NAMALWA (cell line): Measurements from ENCODE around the gene PPP1R15A.
"Not testable (repeated sequence)": the region's sequence is repeated elsewhere in the genome, so short reads cannot be mapped to it uniquely, and the experiment has no call there.

Experiments used
- DNase-seq: peaks from one replicate; pipeline ENCODE4 v3.0.0-alpha.2; 2015; ENCODE audit warnings: low spot score

Gene PPP1R15A

GRCh38 chr19:48915757-48916156 is 43.5 kb downstream of the PPP1R15A start:
- no peak for DNase-seq

- peak; percentile 78 for DNase-seq
Observed at GRCh38 chr19:48918071-48918470, 45.9 kb downstream of the PPP1R15A start.

DNA sequence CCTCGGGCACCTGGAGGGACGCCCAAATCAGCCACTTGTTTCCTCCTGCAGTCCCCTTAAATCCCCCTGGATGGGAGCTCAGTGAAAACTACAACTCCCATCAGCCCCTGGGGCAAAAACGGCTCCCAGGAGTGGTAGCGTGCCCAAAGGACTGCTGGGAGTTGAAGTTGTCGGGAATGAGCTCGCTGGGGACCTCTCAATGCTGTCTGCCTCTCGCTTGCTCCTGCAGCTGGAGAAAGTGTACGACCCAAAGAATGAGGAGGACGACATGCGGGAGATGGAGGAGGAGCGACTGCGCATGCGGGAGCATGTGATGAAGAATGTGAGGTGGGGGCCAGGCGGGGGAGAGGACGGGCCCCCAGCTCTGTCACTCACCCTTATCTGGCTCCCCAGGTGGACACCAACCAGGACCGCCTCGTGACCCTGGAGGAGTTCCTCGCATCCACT is 46.6 kb downstream of the PPP1R15A start:
- peak; percentile 81 for DNase-seq

DNA sequence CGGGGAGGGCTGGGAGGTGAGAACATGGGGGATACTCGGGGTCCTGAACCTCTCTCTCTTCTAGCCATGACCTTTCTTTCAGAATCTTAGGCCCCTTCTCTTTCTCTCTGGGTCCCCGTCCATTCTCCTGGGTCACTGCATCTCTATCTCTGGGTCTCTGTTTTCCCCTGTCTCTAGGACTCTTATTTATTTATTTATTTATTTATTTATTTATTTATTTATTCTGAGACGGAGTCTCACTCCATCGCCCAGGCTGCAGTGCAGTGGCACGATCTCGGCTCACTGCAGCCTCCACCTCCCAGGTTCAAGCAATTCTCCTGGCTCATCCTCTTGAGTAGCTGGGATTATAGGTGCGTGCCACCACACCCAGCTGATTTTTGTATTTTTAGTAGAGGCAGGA is 47.0 kb downstream of the PPP1R15A start:
- DNase-seq, result not testable (repeated sequence)

GRCh38 chr19:48920949-48921348 is 48.7 kb downstream of the PPP1R15A start:
- DNase-seq, result no peak

DNA sequence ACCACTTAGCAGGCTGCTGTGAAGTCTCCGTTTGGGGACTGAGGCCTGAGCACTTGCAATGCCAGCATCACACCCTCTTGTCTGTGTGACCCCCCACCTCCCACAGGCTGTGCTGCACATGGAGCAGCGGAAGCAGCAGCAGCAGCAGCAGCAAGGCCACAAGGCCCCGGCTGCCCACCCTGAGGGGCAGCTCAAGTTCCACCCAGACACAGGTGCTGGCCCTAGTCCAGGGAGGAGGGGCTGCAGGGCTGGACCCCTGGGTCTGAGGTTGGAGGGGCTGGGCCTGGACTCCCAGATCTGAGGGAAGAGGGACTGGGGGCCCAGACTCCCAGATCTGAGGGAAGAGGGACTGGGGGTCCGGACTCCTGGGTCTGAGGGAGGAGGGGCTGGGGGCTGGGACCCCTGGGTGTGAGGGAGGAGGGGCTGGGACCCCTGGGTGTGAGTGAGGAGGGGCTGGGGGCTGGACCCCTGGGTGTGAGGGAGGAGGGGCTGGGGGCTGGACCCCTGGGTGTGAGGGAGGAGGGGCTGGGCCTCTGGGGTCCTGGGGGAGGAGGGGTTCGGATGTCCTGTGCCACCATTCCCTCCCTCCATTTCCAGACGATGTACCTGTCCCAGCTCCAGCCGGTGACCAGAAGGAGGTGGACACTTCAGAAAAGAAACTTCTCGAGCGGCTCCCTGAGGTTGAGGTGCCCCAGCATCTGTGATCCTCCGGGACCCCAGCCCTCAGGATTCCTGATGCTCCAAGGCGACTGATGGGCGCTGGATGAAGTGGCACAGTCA is 49.7 kb downstream of the PPP1R15A start:
- no peak for DNase-seq

DNA sequence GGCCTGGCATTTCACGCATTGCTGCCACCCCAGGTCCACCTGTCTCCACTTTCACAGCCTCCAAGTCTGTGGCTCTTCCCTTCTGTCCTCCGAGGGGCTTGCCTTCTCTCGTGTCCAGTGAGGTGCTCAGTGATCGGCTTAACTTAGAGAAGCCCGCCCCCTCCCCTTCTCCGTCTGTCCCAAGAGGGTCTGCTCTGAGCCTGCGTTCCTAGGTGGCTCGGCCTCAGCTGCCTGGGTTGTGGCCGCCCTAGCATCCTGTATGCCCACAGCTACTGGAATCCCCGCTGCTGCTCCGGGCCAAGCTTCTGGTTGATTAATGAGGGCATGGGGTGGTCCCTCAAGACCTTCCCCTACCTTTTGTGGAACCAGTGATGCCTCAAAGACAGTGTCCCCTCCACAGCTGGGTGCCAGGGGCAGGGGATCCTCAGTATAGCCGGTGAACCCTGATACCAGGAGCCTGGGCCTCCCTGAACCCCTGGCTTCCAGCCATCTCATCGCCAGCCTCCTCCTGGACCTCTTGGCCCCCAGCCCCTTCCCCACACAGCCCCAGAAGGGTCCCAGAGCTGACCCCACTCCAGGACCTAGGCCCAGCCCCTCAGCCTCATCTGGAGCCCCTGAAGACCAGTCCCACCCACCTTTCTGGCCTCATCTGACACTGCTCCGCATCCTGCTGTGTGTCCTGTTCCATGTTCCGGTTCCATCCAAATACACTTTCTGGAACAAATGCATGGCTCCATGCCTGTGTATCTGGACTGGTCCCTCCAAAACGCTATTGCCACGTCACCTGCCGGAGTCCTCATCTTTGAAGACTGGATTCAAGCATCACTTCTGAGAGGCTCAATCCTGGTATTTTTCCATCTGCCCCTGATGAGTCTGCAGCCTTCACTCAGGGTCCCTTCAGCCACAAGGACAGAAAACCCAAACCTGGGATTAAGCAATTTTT is 50.6 kb downstream of the PPP1R15A start:
- DNase-seq, result no peak

- no peak for DNase-seq
Observed at GRCh38 chr19:48925240-48925843, 53.1 kb downstream of the PPP1R15A start.
